CD4-positive, alpha-beta T cell treated with Interleukin-4 for 4 hours (primary cell): ENCODE data around the gene EIF4E1B.

Experiments
- DNase-seq: peaks from one replicate; pipeline ENCODE4 v3.0.0-alpha.2; 2020

The EIF4E1B gene

GRCh38 chr5:176667637-176668036, 37.2 kb downstream of the EIF4E1B start:
- DNase-seq: no peak

- no peak for DNase-seq
Measured at GRCh38 chr5:176670449-176670848, 40.0 kb downstream of the EIF4E1B start.

- no peak for DNase-seq
Measured at GRCh38 chr5:176671399-176671798, 40.9 kb downstream of the EIF4E1B start.

DNA sequence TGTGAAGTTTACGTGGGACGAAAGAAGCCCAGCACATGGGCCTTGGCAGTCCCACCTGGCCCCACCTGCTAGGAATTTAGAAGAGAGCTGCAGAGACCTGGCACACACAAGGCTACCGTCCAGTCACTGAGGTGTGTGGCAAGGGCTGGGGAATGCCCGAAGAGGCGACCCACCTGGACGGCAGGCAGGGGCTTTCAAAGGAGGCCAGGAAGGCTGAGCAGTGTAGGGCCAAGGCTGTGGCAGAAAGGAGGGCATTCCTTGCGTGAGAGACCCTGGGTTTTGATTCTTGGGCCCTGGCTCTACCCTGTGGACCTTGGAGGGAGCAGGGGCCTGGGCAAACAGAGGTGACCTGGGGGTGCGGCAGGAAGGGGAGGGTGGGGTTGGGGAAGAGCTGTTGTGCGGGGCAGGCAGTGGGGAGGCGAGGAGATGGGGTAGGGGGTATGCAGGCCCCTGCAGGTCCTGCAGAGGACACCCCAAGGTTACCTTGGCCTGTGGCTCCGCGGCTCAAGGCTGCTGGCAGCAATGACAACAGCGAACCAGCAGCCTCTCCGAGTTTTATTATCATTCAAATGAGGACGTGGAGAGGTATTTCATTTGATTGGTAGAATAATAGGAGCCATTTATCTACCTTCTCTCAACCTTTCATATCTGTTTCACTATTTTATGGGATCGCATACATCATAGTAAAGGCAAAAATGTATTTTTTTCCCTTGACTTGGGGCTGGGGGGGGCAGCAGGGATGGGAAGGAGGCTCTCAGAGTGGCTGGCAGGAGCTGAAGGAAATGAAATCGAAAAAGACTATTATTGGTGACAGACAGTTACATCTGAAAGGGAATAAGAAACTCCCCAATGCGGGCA, 41.6 kb downstream of the EIF4E1B start:
- no peak for DNase-seq

GRCh38 chr5:176673651-176674583, 43.4 kb downstream of the EIF4E1B start:
- no peak for DNase-seq

GRCh38 chr5:176674799-176675198, 44.3 kb downstream of the EIF4E1B start:
- DNase-seq: no peak

DNA sequence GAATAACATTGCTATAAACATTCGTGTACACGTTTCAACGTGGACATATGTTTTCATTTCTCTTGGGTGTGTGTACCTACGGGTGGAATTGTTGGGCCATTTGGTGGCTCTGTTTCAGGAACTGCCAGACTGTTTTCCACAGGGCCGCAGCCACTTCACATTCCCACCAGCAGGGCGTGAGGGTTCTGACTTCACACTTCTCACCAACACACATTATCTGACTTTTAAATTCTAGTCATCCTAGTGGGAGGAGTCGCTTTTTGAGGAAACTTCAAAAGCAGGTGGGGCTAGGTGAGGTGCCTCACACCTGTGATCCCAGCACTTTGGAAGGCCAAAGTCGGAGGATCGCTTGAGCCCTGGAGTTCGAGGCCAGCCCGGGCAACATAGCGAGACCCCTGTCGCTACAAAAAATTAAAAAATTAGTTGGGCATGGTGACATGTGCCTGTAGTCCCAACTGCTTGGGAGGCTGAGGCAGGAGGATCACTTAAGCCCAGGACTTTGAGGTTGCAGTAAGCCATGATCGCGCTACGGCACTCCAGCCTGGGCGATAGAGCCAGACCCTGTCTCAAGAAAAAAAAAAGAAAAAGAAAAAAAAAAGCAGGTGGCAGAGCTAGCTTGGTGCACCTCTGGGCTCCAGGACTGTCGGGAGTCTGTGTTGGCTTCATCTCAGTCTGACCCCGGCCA, 45.3 kb downstream of the EIF4E1B start:
- no peak for DNase-seq

- no peak for DNase-seq
Measured at GRCh38 chr5:176676361-176676824, 45.9 kb downstream of the EIF4E1B start.

DNA sequence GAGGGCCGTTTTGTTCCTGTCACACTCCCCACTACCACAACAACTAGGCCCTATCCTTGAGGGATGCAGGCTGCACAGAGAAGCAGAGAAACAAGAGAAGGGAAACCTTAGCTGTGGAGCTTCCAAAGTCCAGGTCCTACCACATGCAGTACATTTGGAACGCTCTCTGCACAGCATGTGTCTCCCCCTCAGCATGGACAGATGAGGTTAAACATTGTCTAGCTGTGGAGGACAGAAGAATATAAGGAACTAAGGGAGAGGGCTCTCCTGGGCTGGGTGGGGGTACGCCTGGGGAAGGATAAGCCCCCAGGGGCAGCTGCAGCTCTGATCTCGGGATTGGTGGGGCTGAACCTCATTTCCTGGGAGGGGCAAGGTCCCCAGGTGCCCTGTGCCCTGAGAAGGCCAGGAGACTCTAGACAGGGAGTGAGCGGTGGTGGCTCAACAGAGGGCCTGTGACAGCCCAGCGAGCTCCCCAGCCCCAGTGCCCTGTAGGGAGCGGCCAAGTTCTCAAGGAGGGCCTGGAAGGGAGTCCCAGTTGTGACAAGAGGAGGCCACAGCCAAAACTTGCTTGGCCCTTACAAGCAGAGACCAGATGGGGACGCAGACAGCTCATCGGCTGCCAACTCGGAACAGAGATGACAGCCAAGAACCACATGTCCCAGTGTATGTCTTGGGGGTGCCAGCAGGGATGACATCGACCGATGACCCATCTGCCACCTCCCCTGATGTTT, 46.9 kb downstream of the EIF4E1B start:
- no peak for DNase-seq

DNA sequence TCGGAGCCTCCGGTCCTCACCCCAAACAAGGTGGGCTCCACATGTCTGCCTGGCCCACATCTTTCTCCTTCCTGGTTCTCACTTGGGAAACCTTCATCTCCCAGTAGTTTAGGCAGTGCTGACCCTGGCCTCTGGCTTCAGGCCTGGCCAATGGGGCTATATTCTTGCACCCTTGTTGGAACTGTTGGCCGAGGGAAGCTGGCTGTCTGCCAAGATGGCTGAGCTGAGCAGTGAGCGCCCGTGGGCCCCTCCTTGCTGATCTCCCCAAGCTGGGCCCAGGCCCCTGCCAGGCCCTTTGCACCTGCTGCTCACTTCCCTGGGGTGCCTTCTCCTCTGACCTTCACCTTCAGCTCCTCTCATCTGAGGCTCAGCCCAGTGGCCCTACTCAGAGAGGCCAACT, 48.1 kb downstream of the EIF4E1B start:
- no peak for DNase-seq

DNA sequence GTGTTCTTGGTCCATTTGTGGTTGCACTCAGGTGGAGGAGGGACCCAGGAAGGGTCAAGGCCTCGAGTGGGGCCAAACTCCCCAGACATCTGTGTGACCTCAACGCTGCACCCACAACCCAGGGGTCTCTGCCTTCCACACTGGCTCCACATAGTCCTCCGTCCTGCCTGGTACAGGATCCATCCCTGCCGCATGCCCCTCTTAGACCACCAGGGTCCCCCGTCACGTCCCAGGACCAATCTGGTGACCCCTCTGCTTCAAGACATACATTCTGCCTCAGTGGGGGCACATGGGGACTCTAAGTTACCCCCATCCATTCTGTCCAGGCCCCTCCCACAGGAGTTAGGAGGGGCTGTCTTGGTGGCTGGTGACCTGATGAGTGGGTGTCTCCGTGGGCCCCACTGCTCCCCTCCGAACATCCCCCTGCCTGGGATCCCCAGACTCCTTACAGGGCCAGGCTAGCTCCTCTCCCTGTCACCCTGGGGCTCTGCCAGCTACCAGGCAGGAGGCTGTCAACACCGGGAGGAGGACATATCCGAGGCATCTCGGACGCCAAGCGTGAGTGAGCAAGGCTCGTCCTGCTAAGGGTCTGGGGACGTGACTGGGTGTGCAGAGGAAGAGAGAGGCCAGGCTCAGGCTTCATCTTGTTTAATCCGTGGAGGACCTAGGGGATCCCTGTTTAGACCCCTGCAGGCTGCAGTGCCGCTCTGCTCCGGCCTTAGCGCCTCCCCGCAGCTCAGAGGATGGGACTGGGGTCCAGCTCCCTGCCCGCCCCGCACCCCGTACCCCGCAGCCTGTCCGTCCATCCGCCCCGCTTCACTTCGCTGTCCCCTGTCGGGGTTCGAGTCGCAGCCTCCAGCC, 49.1 kb downstream of the EIF4E1B start:
- no peak for DNase-seq

DNA sequence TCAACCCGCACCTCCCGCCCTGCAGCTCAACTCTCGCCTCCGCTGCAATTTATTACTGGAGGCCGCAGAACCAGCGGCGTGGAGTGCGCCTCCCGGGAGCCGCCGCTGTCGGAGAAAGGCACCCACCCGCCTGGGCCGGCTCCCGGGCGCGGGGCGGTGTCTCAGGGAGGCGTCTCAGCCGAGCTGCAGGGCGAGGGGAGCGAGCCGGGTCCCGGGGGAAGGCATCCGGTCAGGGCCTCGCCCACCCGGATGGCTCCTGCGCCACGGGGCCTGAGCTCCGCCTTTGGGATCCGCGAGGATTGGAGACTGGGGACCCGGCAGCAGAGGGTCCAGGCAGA, 49.7 kb downstream of the EIF4E1B start:
- DNase-seq: no peak

DNA sequence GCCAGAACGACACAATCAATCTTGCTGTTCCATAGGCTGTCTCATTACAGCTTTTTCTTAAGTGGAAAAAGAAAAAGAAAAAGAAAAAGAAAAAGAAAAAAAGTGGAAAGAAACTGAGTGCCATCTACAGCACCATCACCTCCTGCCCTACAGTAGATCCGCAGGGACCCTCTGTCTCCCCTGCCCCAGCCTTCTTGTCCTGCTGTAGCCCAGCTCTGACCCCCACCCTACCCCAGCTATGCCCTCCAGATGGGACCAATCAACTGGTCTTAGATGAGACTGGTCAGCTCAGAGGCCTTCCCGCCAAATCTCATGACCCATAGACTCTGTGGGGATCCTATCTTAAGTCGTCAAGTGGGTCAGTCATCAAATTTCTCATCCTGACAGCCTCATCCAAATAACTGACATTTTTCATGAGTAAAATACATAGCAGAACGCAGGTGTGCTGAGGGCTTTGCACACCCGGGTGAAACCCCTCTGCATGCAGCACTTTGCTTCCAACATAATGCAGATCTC, 51.6 kb downstream of the EIF4E1B start:
- no peak for DNase-seq

DNA sequence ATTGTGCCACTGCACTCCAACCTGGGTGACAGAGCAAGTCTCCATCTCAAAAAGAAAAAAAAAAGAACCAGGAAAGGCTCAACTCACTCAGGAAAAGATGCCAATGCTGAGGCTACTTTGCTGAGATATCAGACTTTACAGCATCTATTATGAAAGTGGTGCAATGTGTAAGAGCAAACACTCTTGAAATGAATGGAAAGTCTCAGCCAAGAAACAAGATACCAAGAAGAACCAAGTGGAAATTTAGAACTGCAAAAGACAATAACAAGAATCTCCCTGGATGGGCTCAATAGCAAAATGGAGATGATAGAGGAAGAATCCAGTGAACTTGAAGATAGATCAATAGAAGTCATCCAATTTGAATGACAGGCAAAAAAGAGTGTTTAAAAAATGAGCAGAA, 54.5 kb downstream of the EIF4E1B start:
- DNase-seq: no peak

DNA sequence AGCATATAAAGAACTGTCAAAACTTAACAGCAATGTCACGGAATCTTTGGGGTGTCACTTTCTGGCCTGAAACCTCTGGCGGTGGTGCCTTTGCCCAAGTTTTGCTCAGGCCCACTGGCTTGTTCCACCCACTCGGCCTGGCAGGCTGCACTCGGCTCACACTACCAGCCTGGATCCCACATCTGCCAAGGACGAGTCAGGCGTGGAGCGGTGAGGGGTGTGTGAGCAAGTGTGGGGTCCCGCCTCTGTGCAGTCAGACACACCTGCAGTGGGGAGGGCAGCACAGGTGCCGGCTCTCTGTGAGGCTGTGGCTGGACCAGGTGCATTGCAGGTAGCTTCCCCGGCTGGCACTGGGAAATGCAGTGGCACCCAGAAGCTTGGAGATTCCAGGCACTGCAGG, 56.8 kb downstream of the EIF4E1B start:
- DNase-seq: no peak

DNA sequence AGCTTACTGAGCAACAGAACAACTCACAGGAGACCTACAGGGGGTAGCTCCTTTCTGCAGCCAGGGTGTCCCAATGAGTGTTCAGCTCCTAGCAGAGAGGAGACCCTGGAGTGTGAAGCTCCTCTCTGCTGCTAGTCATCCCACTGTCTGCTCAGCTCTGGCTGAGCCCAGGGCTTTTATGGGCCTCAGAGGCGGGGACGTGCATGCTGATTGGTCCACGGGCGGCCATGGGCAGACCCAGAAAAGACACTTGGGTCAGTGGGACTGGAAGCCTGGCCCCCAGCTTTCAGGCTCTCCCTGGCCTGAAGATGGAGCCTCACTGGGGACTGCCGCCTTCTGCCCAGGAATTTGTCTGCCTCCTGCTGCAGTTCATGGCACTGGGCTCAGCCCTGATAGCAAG, 57.4 kb downstream of the EIF4E1B start:
- no peak for DNase-seq

DNA sequence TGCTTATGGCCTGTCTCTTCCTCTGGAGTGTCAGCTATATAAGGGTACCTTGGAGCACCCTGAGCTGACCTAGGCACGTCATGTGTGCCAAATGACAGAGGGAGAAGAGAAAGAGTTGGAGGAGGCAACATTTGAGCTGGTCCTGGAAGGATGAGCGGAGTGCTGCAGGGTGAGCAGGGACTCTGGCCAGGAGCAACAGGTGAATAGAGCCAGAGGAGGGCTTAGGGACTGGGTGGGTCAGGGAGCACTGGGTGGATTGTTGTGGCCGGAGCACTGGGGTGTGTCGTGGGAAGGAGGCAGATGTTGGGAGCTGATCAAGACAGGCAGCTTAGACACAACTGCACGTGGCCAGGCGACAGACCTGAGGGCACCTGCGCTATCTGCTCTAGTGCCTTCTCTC, 60.4 kb downstream of the EIF4E1B start:
- no peak for DNase-seq

DNA sequence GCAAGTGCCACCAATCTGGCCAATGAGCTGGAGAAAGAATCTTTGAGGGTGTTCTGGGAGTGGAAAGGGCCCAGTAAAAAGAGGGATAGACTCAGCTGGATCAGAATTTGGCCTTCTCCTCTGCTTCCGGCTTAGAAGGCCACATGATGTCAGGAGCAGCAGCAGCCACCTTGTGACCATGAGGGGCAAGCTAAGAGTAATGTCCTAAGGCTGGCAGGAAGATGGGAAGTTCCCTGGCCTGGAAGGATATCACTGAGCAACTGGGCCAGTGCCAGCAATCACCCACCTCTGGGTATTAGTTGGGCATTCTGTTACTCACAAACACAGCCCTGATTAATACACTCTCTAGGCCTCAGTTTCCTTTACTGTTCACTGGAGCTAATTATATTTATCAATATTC, 61.0 kb downstream of the EIF4E1B start:
- DNase-seq: no peak

- DNase-seq: no peak
Measured at GRCh38 chr5:176692326-176692725, 61.9 kb downstream of the EIF4E1B start.

GRCh38 chr5:176692839-176693476, 62.5 kb downstream of the EIF4E1B start:
- DNase-seq: no peak

DNA sequence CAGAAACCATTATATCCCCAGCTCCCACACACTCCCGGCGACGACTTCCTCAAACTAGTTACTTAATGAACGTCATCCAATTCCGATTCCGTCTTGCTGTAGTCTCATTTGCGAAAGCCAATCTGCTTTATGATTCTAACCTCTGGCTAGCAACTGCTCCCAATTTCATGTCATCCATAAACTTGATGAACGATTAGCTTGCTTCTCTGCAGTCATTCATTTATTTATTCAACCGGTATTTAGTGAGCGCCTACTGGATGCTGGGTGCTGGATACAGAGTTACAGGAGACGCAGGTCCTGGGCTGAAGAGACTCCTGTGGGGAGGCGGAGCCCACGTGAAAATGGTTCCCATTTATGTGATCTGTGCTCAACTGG, 63.0 kb downstream of the EIF4E1B start:
- no peak for DNase-seq
